Natural killer cell (primary cell): Measurements from ENCODE around the gene KIF3B. TPM values are rescaled to one million over a fixed set of nuclear protein-coding genes. Genes with fewer than 3 reads are reported as not detected.

ENCODE experiments used
- ATAC-seq, 3 donors: fragments of 150-1000 bp in 2 of 3; fragments of 200-7000 bp in 1 of 3; cut with Tn5 transposase; 1 replicate in 1 of 3; 2 replicates in 2 of 3; pipeline ENCODE4 v1.10.0; 2021; ENCODE audit warnings: mild to moderate bottlenecking in 2 of 3, moderate library complexity in 2 of 3
- DNase-seq, 2 donors: peaks; one replicate each; pipeline versions ENCODE4 v3.0.0 to v3.0.0-alpha.2; 2013 to 2021; ENCODE audit warnings: mixed read lengths in 1 of 2
- H3K27ac ChIP-seq: one replicate; pipeline ENCODE4 v1.5.1; 2013; ENCODE audit warnings: mild to moderate bottlenecking, low read length
- H3K27me3 ChIP-seq: one replicate; pipeline ENCODE4 v1.6.1; 2013; ENCODE audit warnings: low read length; ENCODE audit not compliant: control insufficient read depth, insufficient read depth
- H3K36me3 ChIP-seq: one replicate; pipeline ENCODE4 v1.6.1; 2013; ENCODE audit warnings: low read length; ENCODE audit not compliant: control insufficient read depth, insufficient read depth
- H3K4me1 ChIP-seq: one replicate; pipeline ENCODE4 v1.6.1; 2013; ENCODE audit warnings: low read length; ENCODE audit not compliant: control insufficient read depth, insufficient read depth
- H3K4me3 ChIP-seq: one replicate; pipeline ENCODE4 v1.5.1; 2013; ENCODE audit warnings: low read length
- H3K9me3 ChIP-seq: one replicate; pipeline ENCODE4 v1.6.1; 2013; ENCODE audit warnings: low read length; ENCODE audit not compliant: control insufficient read depth, insufficient read depth
- H3K27ac Mint-ChIP-seq, 2 donors: one replicate each; pipeline ENCODE4 v1.8.0; 2022; ENCODE audit warnings: mild to moderate bottlenecking in 2 of 2, mixed read lengths in 2 of 2, moderate library complexity in 1 of 2
- H3K27me3 Mint-ChIP-seq, 2 donors: one replicate each; pipeline ENCODE4 v1.8.0; 2022; ENCODE audit warnings: low read depth in 2 of 2, mixed read lengths in 2 of 2
- H3K36me3 Mint-ChIP-seq: one replicate; pipeline ENCODE4 v1.8.0; 2022; ENCODE audit warnings: mixed read lengths
- H3K4me1 Mint-ChIP-seq, 2 donors: one replicate each; pipeline ENCODE4 v1.8.0; 2022; ENCODE audit warnings: mixed read lengths in 2 of 2
- H3K4me3 Mint-ChIP-seq: one replicate; pipeline ENCODE4 v1.8.0; 2022; ENCODE audit warnings: mild to moderate bottlenecking, moderate library complexity, mixed read lengths
- H3K9me3 Mint-ChIP-seq, 2 donors: one replicate each; pipeline ENCODE4 v1.8.0; 2022; ENCODE audit warnings: mixed read lengths in 2 of 2
- WGBS: methylation state at CpG from one replicate; pipeline ENCODE4 v1.1.7; 2013; ENCODE audit warnings: missing lambda C conversion rate; ENCODE audit not compliant: insufficient coverage; 5-methylcytosine and 5-hydroxymethylcytosine counted together
- intact Hi-C: fragments of 100-400 bp; cut with micrococcal nuclease; formaldehyde crosslinking; loops from one replicate; pipeline ENCODE4 v1.14.2; 2022
- total RNA-seq, 4 donors: library from RNA; stranded (reverse); fragments of 120-200 nt in 1 of 4; gene quantifications; one replicate each; pipeline versions ENCODE4 v1.2.3 to v1.2.4, GENCODE V29; 2013 to 2022
- TF ChIP-seq, protein P1 (sequence below): fragments of 200-600 bp; IDR thresholded peaks from one replicate; pipeline ENCODE4 v1.8.0; 2022; ENCODE audit warnings: antibody characterized with exemption

Gene KIF3B
- total RNA-seq, 3 donors from 2014 or later (not counting 1 experiment from before 2014, with no cell fraction given): 10.2 to 14.3 (median 13.2) TPM

DNA sequence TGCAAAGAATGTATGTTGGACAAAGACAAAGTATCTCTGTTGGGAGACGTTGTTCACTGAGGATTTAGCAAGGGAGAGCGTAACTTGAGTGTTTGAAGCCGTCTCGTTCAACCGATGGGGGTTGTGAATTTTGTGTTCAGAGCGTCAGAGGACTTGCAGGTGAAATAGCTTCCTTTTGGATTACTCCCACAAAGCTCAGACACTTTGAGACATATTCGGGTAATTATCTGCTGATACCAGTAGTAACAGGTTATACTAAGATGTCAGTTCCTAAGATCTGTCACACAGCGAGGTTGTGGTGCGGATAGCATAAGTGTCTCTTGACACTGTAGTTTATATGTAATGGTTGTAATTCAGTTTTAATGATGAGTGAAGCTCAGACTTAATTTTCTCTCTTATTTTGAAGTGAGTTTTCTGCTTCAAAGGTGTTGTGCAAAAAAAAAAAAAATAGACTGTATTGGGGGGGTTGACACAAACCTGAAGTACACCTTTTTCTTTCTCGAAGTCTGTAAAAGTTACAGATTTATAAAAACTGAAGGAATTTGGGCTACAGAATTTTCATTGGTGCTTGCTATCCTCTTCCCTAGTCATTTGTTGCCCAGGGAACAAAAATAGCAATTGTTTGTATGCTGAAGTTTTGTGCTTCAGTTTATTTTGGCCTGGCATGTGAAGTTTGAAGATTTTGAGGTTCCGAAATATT, 82.3 kb downstream of the KIF3B start:
- Mint-ChIP-seq H3K4me1 (peaks cover 40 to 56% of the 10 kb centered on the region in 2 donors), H3K27ac (peak overlapping the region; percentile 88 to 89), H3K9me3 (no peaks in the 10 kb centered on the region), H3K27me3 (no peaks in the 10 kb centered on the region), H3K4me3 (peak overlapping the region; percentile 87), H3K36me3 (no peaks in the 10 kb centered on the region)
- DNase-seq: peak in 1 of 2 donors; percentile 56
- intact Hi-C loops: loop anchor here (5.0 kb wide), 1 partner anchor 128 kb away; no protein-coding TSS in a partner anchor
- H3K36me3 ChIP-seq: no peaks in the 10 kb centered on the region
- H3K4me3 ChIP-seq: peak overlapping the region; percentile 83
- H3K9me3 ChIP-seq: no peaks in the 10 kb centered on the region
- no peaks in the 10 kb centered on the region for H3K27me3 ChIP-seq
- WGBS: 27% methylated on average over 10 of the region's 11 CpGs
- H3K27ac ChIP-seq: peak overlapping the region; percentile 82
- ATAC-seq: no peak
- TF ChIP-seq, protein P1, sequence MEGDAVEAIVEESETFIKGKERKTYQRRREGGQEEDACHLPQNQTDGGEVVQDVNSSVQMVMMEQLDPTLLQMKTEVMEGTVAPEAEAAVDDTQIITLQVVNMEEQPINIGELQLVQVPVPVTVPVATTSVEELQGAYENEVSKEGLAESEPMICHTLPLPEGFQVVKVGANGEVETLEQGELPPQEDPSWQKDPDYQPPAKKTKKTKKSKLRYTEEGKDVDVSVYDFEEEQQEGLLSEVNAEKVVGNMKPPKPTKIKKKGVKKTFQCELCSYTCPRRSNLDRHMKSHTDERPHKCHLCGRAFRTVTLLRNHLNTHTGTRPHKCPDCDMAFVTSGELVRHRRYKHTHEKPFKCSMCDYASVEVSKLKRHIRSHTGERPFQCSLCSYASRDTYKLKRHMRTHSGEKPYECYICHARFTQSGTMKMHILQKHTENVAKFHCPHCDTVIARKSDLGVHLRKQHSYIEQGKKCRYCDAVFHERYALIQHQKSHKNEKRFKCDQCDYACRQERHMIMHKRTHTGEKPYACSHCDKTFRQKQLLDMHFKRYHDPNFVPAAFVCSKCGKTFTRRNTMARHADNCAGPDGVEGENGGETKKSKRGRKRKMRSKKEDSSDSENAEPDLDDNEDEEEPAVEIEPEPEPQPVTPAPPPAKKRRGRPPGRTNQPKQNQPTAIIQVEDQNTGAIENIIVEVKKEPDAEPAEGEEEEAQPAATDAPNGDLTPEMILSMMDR: no peak
- H3K4me1 ChIP-seq: peaks cover 26% of the 10 kb centered on the region

- peaks cover 45 to 61% of the 10 kb centered on the region in 2 donors for H3K4me1 Mint-ChIP-seq
- 66% methylated on average over 5 of the region's 5 CpGs for WGBS
- H3K36me3 Mint-ChIP-seq: no peaks in the 10 kb centered on the region
- intact Hi-C loops: no loop called here
- DNase-seq (peak in 1 of 2 donors; percentile 25), ATAC-seq (no peak)
- H3K9me3 ChIP-seq: no peaks in the 10 kb centered on the region
- H3K27ac ChIP-seq: peak overlapping the region; percentile 37
- peak overlapping the region; percentile 87 for H3K4me3 Mint-ChIP-seq
- H3K27ac Mint-ChIP-seq: peak overlapping the region; percentile 88 to 89
- H3K27me3 ChIP-seq: no peaks in the 10 kb centered on the region
- no peaks in the 10 kb centered on the region for H3K36me3 ChIP-seq
- TF ChIP-seq, protein P1: no peak
- no peaks in the 10 kb centered on the region for H3K9me3 Mint-ChIP-seq
- H3K27me3 Mint-ChIP-seq: no peaks in the 10 kb centered on the region
- H3K4me3 ChIP-seq: peak overlapping the region; percentile 4
- peaks cover 26% of the 10 kb centered on the region for H3K4me1 ChIP-seq
Observed at GRCh38 chr20:32360333-32360634, 82.8 kb downstream of the KIF3B start.

GRCh38 chr20:32362901-32363364, 85.5 kb downstream of the KIF3B start:
- intact Hi-C loops: no loop called here
- no peaks in the 10 kb centered on the region for H3K27me3 Mint-ChIP-seq
- no peaks in the 10 kb centered on the region for H3K36me3 Mint-ChIP-seq
- ATAC-seq (no peak), DNase-seq (peak in 1 of 2 donors; percentile 28)
- no peaks in the 10 kb centered on the region for H3K27me3 ChIP-seq
- no peak overlapping the region for H3K27ac ChIP-seq
- TF ChIP-seq, protein P1: no peak
- H3K4me3 ChIP-seq: no peak overlapping the region
- peaks cover 20% of the 10 kb centered on the region for H3K4me1 ChIP-seq
- H3K36me3 ChIP-seq: peaks cover 3% of the 10 kb centered on the region
- no peaks in the 10 kb centered on the region for H3K9me3 ChIP-seq
- no peaks in the 10 kb centered on the region for H3K9me3 Mint-ChIP-seq
- no peak overlapping the region for H3K4me3 Mint-ChIP-seq
- WGBS: 83% methylated on average over 1 of the region's 4 CpGs
- H3K4me1 Mint-ChIP-seq: peaks cover 53 to 74% of the 10 kb centered on the region in 2 donors
- H3K27ac Mint-ChIP-seq: peak overlapping the region; percentile 19 to 51
